ENCODE results near the gene MARCHF10.

- TF ChIP-seq CTCF (IDR thresholded peaks at IDR 0.05; ENCODE audit: low read depth, low read length) (no peak), POLR2A (IDR thresholded peaks at IDR 0.05; ENCODE audit: extremely low read depth, insufficient read length) (no peak), MYC (IDR thresholded peaks at IDR 0.05; ENCODE audit: low read depth, low read length) (no peak)
Measured at GRCh38 chr17:62705778-62706597, 102.1 kb downstream of the MARCHF10 start.

All from NB4 (cell line).